Skeletal muscle tissue (tissue), 4 donors: ENCODE data around the gene LRRC59. TPM values are rescaled to one million over a fixed set of nuclear protein-coding genes. Genes with fewer than 3 reads are reported as not detected.
"Not testable (repeated sequence)": the region's sequence is repeated elsewhere in the genome, so short reads cannot be mapped to it uniquely, and the experiment has no call there.

Experiments used
- H3K27ac ChIP-seq: one replicate; pipeline ENCODE4 v1.7.0; 2013; ENCODE audit warnings: mild to moderate bottlenecking, low read depth, low read length, inconsistent platforms
- H3K27me3 ChIP-seq, 3 donors: one replicate each; pipeline ENCODE4 v1.7.0; 2013; ENCODE audit warnings: low read length in 3 of 3; ENCODE audit not compliant: control insufficient read depth in 3 of 3, insufficient read depth in 3 of 3
- H3K36me3 ChIP-seq, 3 donors: one replicate each; pipeline ENCODE4 v1.7.0; 2013; ENCODE audit warnings: low read length in 3 of 3; ENCODE audit not compliant: control insufficient read depth in 3 of 3, insufficient read depth in 3 of 3
- H3K4me1 ChIP-seq, 3 donors: one replicate each; pipeline ENCODE4 v1.7.0; 2013; ENCODE audit warnings: low read length in 3 of 3, mild to moderate bottlenecking in 3 of 3; ENCODE audit not compliant: control insufficient read depth in 3 of 3, insufficient read depth in 3 of 3
- H3K4me3 ChIP-seq, 3 donors: one replicate each; pipeline ENCODE4 v1.7.0; 2013; ENCODE audit warnings: low read length in 3 of 3
- H3K9ac ChIP-seq, 3 donors: one replicate each; pipeline ENCODE4 v1.7.0; 2013; ENCODE audit warnings: low read length in 3 of 3, mild to moderate bottlenecking in 3 of 3, moderate library complexity in 2 of 3, low read depth in 1 of 3
- H3K9me3 ChIP-seq, 3 donors: one replicate each; pipeline ENCODE4 v1.7.0; 2013; ENCODE audit warnings: low read length in 3 of 3; ENCODE audit not compliant: control insufficient read depth in 3 of 3
- total RNA-seq: library from RNA; depleted of rRNA; stranded (reverse); fragments of >200 nt; gene quantifications from one replicate; pipeline ENCODE4 v1.2.3, GENCODE V29; 2014
- donor health status: Osteomylitis.

The LRRC59 gene
- total RNA-seq, 1 donor from 2014 or later = 43.3 TPM

GRCh38 chr17:50407921-50408320 lies 10.6 kb upstream of the LRRC59 start:
- Histone ChIP-seq H3K27ac (no peak overlapping the region), H3K4me1 (no peaks in the 10 kb centered on the region), H3K36me3 (no peaks in the 10 kb centered on the region), H3K9me3 (no peaks in the 10 kb centered on the region), H3K27me3 (peaks cover 0 to 4% (median 3%) of the 10 kb centered on the region in 3 donors), H3K9ac (no peak overlapping the region), H3K4me3 (no peak overlapping the region)

GRCh38 chr17:50406578-50406977 lies 9.3 kb upstream of the LRRC59 start:
- Histone ChIP-seq H3K4me3 (no peak overlapping the region), H3K9me3 (no peaks in the 10 kb centered on the region), H3K36me3 (no peaks in the 10 kb centered on the region), H3K27ac (no peak overlapping the region), H3K27me3 (peaks cover 0 to 4% (median 3%) of the 10 kb centered on the region in 3 donors), H3K9ac (no peak overlapping the region), H3K4me1 (no peaks in the 10 kb centered on the region)

- not testable (repeated sequence) for H3K9me3 ChIP-seq, H3K27ac ChIP-seq, H3K27me3 ChIP-seq, H3K36me3 ChIP-seq, H3K4me1 ChIP-seq, H3K4me3 ChIP-seq, H3K9ac ChIP-seq
Observed at GRCh38 chr17:50405351-50405750, 8.0 kb upstream of the LRRC59 start.

GRCh38 chr17:50399591-50399990 lies 2.3 kb upstream of the LRRC59 start:
- H3K4me3 ChIP-seq, H3K27me3 ChIP-seq, H3K27ac ChIP-seq, H3K9ac ChIP-seq, H3K9me3 ChIP-seq, H3K36me3 ChIP-seq: not testable (repeated sequence)
- H3K4me1 ChIP-seq = peaks cover 15 to 31% (median 27%) of the 10 kb centered on the region in 3 donors

GRCh38 chr17:50398672-50399071 lies 1.3 kb upstream of the LRRC59 start:
- peaks cover 15 to 31% (median 29%) of the 10 kb centered on the region in 3 donors for H3K4me1 ChIP-seq
- H3K36me3 ChIP-seq = peaks cover 9 to 15% (median 12%) of the 10 kb centered on the region in 3 donors
- not testable (repeated sequence) for H3K27ac ChIP-seq

GRCh38 chr17:50397919-50398285 lies 579 bp upstream of the LRRC59 start:
- H3K4me1 ChIP-seq = peaks cover 15 to 31% (median 29%) of the 10 kb centered on the region in 3 donors
- H3K27ac ChIP-seq = no peak overlapping the region
- H3K27me3 ChIP-seq = no peaks in the 10 kb centered on the region
- H3K4me3 ChIP-seq = peak overlapping the region; percentile 81 to 97 (median 96)
- H3K9ac ChIP-seq = peak overlapping the region in 2 of 3 donors; percentile 84 to 92
- H3K9me3 ChIP-seq = no peaks in the 10 kb centered on the region
- peaks cover 17 to 22% (median 19%) of the 10 kb centered on the region in 3 donors for H3K36me3 ChIP-seq

More at GRCh38 chr17:50398672-50399071, 1.3 kb upstream of the LRRC59 start:
- not testable (repeated sequence) for H3K9me3 ChIP-seq, H3K4me3 ChIP-seq, H3K27me3 ChIP-seq, H3K9ac ChIP-seq

- Histone ChIP-seq H3K4me3 (peak overlapping the region; percentile 81 to 97 (median 96)), H3K4me1 (peaks cover 15 to 31% (median 29%) of the 10 kb centered on the region in 3 donors), H3K9ac (peak overlapping the region; percentile 84 to 92 (median 88)), H3K27ac (peak overlapping the region; percentile 61), H3K36me3 (peaks cover 29 to 37% (median 33%) of the 10 kb centered on the region in 3 donors), H3K9me3 (no peaks in the 10 kb centered on the region), H3K27me3 (no peaks in the 10 kb centered on the region)
Observed at GRCh38 chr17:50396261-50397110, 837 bp downstream of the LRRC59 start.

- Histone ChIP-seq H3K36me3 (peaks cover 41 to 52% (median 50%) of the 10 kb centered on the region in 3 donors), H3K9ac (no peak overlapping the region), H3K27ac (no peak overlapping the region), H3K27me3 (no peaks in the 10 kb centered on the region), H3K4me3 (no peak overlapping the region), H3K9me3 (no peaks in the 10 kb centered on the region), H3K4me1 (peaks cover 15 to 31% (median 29%) of the 10 kb centered on the region in 3 donors)
Observed at GRCh38 chr17:50394711-50395110, 2.6 kb downstream of the LRRC59 start.

GRCh38 chr17:50393700-50394099 lies 3.6 kb downstream of the LRRC59 start:
- Histone ChIP-seq H3K27me3 (no peaks in the 10 kb centered on the region), H3K4me3 (no peak overlapping the region), H3K9ac (no peak overlapping the region), H3K36me3 (peaks cover 42 to 61% (median 60%) of the 10 kb centered on the region in 3 donors), H3K9me3 (no peaks in the 10 kb centered on the region), H3K27ac (no peak overlapping the region), H3K4me1 (peaks cover 15 to 31% (median 29%) of the 10 kb centered on the region in 3 donors)

- Histone ChIP-seq H3K9ac (no peak overlapping the region), H3K27ac (no peak overlapping the region), H3K36me3 (peaks cover 51 to 71% (median 71%) of the 10 kb centered on the region in 3 donors), H3K9me3 (no peaks in the 10 kb centered on the region), H3K4me1 (peaks cover 13 to 29% (median 27%) of the 10 kb centered on the region in 3 donors), H3K4me3 (no peak overlapping the region), H3K27me3 (no peaks in the 10 kb centered on the region)
Observed at GRCh38 chr17:50392621-50393020, 4.7 kb downstream of the LRRC59 start.
